Measurements from ENCODE around the gene EXOC8.

Gene EXOC8

DNA sequence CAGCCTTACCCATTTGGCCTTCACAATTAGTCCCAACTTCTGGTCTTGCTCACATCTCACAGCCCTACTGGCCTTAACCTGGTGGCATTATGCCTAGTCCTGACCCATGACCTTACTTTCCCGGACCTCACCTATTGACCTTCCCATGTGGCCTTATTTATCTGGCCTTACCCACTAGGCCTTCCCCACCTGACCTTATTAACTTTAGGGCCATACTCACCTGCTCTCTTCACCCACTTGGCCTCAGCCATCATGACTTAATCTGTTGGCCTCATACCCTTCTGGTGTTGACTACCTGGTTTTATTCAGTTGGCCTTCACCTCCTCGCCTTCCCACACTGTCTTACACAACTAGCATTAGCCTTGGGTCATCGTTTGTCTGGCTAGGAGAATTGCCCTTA, 35.7 kb downstream of the EXOC8 start:
- no peak overlapping the region for H3K4me2 ChIP-seq (ENCODE audit: low read length)
- no peaks in the 10 kb centered on the region for H3K36me3 ChIP-seq (ENCODE audit: control insufficient read depth, insufficient read depth, low read length)
- H3K27ac ChIP-seq: no peak overlapping the region
- no peaks in the 10 kb centered on the region for H3K9me3 ChIP-seq (ENCODE audit: control insufficient read depth, low read length)
- no peak overlapping the region for H3K4me3 ChIP-seq (ENCODE audit: low read depth, low read length)
- no peaks in the 10 kb centered on the region for H3K4me1 ChIP-seq
- H3K27me3 ChIP-seq (ENCODE audit: control insufficient read depth, insufficient read depth, low read length): no peaks in the 10 kb centered on the region
- H3K9ac ChIP-seq: no peak overlapping the region
- TF ChIP-seq, protein P1, sequence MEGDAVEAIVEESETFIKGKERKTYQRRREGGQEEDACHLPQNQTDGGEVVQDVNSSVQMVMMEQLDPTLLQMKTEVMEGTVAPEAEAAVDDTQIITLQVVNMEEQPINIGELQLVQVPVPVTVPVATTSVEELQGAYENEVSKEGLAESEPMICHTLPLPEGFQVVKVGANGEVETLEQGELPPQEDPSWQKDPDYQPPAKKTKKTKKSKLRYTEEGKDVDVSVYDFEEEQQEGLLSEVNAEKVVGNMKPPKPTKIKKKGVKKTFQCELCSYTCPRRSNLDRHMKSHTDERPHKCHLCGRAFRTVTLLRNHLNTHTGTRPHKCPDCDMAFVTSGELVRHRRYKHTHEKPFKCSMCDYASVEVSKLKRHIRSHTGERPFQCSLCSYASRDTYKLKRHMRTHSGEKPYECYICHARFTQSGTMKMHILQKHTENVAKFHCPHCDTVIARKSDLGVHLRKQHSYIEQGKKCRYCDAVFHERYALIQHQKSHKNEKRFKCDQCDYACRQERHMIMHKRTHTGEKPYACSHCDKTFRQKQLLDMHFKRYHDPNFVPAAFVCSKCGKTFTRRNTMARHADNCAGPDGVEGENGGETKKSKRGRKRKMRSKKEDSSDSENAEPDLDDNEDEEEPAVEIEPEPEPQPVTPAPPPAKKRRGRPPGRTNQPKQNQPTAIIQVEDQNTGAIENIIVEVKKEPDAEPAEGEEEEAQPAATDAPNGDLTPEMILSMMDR (IDR thresholded peaks at IDR 0.05): no peak
- H2AFZ ChIP-seq: no peak overlapping the region
- no peaks in the 10 kb centered on the region for H3K79me2 ChIP-seq

GRCh38 chr1:231295938-231296337, 41.7 kb downstream of the EXOC8 start:
- no peaks in the 10 kb centered on the region for H3K79me2 ChIP-seq
- no peaks in the 10 kb centered on the region for H3K9me3 ChIP-seq (ENCODE audit: control insufficient read depth, low read length)
- no peak overlapping the region for H3K4me2 ChIP-seq (ENCODE audit: low read length)
- no peak overlapping the region for H3K9ac ChIP-seq
- no peaks in the 10 kb centered on the region for H3K27me3 ChIP-seq (ENCODE audit: control insufficient read depth, insufficient read depth, low read length)
- H3K36me3 ChIP-seq (ENCODE audit: control insufficient read depth, insufficient read depth, low read length): no peaks in the 10 kb centered on the region
- H3K4me1 ChIP-seq: no peaks in the 10 kb centered on the region
- no peak overlapping the region for H3K27ac ChIP-seq
- TF ChIP-seq, protein P1 (IDR thresholded peaks at IDR 0.05): no peak
- no peak overlapping the region for H3K4me3 ChIP-seq (ENCODE audit: low read depth, low read length)
- H2AFZ ChIP-seq: no peak overlapping the region

GRCh38 chr1:231286603-231287002, 51.0 kb downstream of the EXOC8 start:
- Histone ChIP-seq H2AFZ (no peak overlapping the region), H3K27ac (no peak overlapping the region), H3K79me2 (no peaks in the 10 kb centered on the region), H3K4me2 (ENCODE audit: low read length) (no peak overlapping the region), H3K4me3 (ENCODE audit: low read depth, low read length) (no peak overlapping the region), H3K36me3 (ENCODE audit: control insufficient read depth, insufficient read depth, low read length) (no peaks in the 10 kb centered on the region), H3K27me3 (ENCODE audit: control insufficient read depth, insufficient read depth, low read length) (no peaks in the 10 kb centered on the region), H3K4me1 (no peaks in the 10 kb centered on the region), H3K9ac (no peak overlapping the region), H3K9me3 (ENCODE audit: control insufficient read depth, low read length) (no peaks in the 10 kb centered on the region)
- TF ChIP-seq, protein P1 (IDR thresholded peaks at IDR 0.05): no peak

DNA sequence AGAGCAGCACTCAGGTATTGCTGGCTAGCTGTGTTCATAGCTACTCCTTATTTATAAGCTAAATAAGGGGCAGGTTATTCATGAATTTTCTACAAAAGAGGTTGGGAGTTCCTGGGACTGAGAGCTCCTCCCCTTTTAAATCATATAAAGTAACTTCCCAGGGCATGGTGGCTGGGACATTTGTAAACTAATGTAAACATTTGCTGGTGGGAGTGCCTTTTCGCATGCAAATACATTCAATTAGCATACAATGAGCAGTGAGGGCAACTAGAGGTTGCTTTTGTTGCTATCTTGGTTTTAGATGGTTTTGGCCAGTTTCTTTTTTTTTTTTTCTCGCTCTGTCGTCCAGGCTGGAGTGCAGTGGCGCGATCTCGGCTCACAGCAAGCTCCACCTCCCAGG, 53.2 kb downstream of the EXOC8 start:
- Histone ChIP-seq H2AFZ (no peak overlapping the region), H3K9ac (no peak overlapping the region), H3K27me3 (ENCODE audit: control insufficient read depth, insufficient read depth, low read length) (no peaks in the 10 kb centered on the region), H3K79me2 (no peaks in the 10 kb centered on the region), H3K4me1 (no peaks in the 10 kb centered on the region), H3K27ac (no peak overlapping the region), H3K36me3 (ENCODE audit: control insufficient read depth, insufficient read depth, low read length) (no peaks in the 10 kb centered on the region), H3K9me3 (ENCODE audit: control insufficient read depth, low read length) (no peaks in the 10 kb centered on the region), H3K4me2 (ENCODE audit: low read length) (no peak overlapping the region), H3K4me3 (ENCODE audit: low read depth, low read length) (no peak overlapping the region)
- TF ChIP-seq, protein P1 (IDR thresholded peaks at IDR 0.05): no peak

Measured in parathyroid adenoma (tissue), 2 donors.